Measurements from ENCODE around the gene SEMA6D.

SEMA6D gene

GRCh38 chr15:47746516-47746915, 29.2 kb downstream of the SEMA6D start:
- Mint-ChIP-seq H3K4me3 (no peak overlapping the region), H3K36me3 (ENCODE audit: low read depth) (no peaks in the 10 kb centered on the region), H3K9me3 (no peaks in the 10 kb centered on the region), H3K27ac (no peak overlapping the region), H3K4me1 (ENCODE audit: low read depth) (no peaks in the 10 kb centered on the region), H3K27me3 (no peaks in the 10 kb centered on the region)

GRCh38 chr15:47750030-47750739, 32.9 kb downstream of the SEMA6D start:
- Mint-ChIP-seq H3K9me3 (peaks cover 7% of the 10 kb centered on the region), H3K4me1 (ENCODE audit: low read depth) (no peaks in the 10 kb centered on the region), H3K27ac (no peak overlapping the region)

GRCh38 chr15:47750740-47751262, 33.5 kb downstream of the SEMA6D start:
- H3K9me3 Mint-ChIP-seq, result peaks cover 7% of the 10 kb centered on the region
- H3K27me3 Mint-ChIP-seq, result no peaks in the 10 kb centered on the region
- H3K4me3 Mint-ChIP-seq, result no peak overlapping the region
- H3K36me3 Mint-ChIP-seq (ENCODE audit: low read depth), result no peaks in the 10 kb centered on the region
- H3K27ac Mint-ChIP-seq, result no peak overlapping the region
- H3K4me1 Mint-ChIP-seq (ENCODE audit: low read depth), result no peaks in the 10 kb centered on the region

More at GRCh38 chr15:47750030-47750739, 32.9 kb downstream of the SEMA6D start:
- no peaks in the 10 kb centered on the region for H3K27me3 Mint-ChIP-seq
- H3K4me3 Mint-ChIP-seq, result no peak overlapping the region
- no peaks in the 10 kb centered on the region for H3K36me3 Mint-ChIP-seq (ENCODE audit: low read depth)

DNA sequence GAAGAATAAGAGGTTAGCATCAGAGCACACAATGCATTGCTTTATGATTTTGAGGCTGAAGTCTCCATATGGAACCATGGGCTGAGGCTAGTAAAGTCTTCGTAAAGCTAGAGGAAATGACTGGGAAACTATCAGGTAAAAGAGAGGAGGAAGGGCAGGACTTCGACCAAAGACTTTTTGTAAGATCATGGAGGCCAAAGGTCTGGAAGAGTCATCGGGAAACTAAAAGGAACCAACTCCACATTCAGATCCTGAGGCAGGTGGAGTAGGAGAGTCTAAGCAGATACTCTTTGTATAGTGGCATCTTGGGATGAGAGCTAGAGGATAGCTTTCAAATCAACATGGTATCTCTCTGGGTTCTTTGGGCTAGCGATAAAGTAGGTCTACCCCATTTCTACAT, 36.3 kb downstream of the SEMA6D start:
- Mint-ChIP-seq H3K36me3 (ENCODE audit: low read depth) (no peaks in the 10 kb centered on the region), H3K27ac (no peak overlapping the region), H3K4me3 (no peak overlapping the region), H3K27me3 (no peaks in the 10 kb centered on the region), H3K9me3 (peaks cover 7% of the 10 kb centered on the region), H3K4me1 (ENCODE audit: low read depth) (no peaks in the 10 kb centered on the region)

DNA sequence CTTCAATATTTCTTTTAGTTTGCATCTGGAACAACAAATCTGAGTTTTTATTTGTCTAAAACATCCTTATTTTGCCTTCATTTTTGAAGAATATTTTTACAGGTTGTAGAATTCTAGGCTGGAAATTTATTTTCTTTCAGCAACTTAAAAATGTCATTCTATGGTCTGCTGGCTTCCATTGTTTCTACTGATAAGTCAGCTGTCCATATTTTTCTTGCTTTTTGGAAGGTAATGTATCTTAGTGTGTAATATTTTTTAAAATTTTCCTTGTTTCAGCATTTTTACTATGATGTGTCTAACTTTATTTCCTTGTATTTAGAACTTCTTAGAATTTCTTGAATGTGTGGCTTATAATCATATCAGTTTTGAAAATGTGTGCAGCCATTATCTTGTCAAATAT, 37.0 kb downstream of the SEMA6D start:
- no peak overlapping the region for H3K27ac Mint-ChIP-seq
- H3K27me3 Mint-ChIP-seq, result no peaks in the 10 kb centered on the region
- H3K36me3 Mint-ChIP-seq (ENCODE audit: low read depth), result no peaks in the 10 kb centered on the region
- no peaks in the 10 kb centered on the region for H3K4me1 Mint-ChIP-seq (ENCODE audit: low read depth)
- H3K4me3 Mint-ChIP-seq, result no peak overlapping the region
- peaks cover 7% of the 10 kb centered on the region for H3K9me3 Mint-ChIP-seq

DNA sequence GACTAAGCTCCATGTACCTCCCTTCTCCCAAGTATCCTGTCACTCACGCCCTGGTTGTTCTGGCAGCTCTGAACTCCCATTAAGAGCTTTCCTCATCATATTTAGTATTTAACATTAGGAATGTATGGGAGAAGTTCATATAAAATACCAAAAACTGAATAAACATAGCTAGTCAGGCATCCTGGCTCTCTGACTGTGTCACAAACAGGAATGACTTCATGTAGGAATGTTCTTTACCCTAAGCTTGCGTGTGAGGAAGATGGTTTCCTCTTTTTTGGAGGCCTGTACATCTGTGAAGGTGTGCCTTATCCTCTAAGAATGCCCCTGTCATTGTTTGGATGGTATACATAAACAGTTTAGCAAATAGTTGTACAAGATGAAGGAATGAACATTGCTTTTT, 38.6 kb downstream of the SEMA6D start:
- Mint-ChIP-seq H3K27ac (no peak overlapping the region), H3K27me3 (no peaks in the 10 kb centered on the region), H3K9me3 (peaks cover 7% of the 10 kb centered on the region), H3K36me3 (ENCODE audit: low read depth) (no peaks in the 10 kb centered on the region), H3K4me3 (no peak overlapping the region), H3K4me1 (ENCODE audit: low read depth) (no peaks in the 10 kb centered on the region)

GRCh38 chr15:47756872-47757271, 39.6 kb downstream of the SEMA6D start:
- H3K9me3 Mint-ChIP-seq, result peaks cover 7% of the 10 kb centered on the region
- no peaks in the 10 kb centered on the region for H3K4me1 Mint-ChIP-seq (ENCODE audit: low read depth)
- H3K27ac Mint-ChIP-seq, result no peak overlapping the region
- H3K27me3 Mint-ChIP-seq, result no peaks in the 10 kb centered on the region
- H3K36me3 Mint-ChIP-seq (ENCODE audit: low read depth), result no peaks in the 10 kb centered on the region
- no peak overlapping the region for H3K4me3 Mint-ChIP-seq

DNA sequence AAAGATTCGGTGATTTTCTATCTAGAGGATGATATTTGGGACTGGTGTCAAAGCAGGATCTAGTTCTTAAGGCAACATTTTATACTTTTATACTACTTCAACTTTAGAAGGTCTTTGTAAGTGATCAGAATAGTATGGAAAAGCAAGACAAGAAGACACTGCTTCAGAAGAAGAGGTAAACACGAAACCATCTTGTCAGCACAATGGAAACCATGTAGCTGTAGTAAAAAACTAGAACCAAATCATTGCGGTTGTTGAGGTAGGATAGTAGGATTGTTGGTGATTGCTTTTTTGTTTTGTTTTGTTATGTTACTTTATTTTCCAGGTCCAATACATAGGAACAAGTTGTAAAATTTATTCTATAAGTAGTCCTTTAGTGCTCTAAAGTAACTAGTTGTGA, 40.0 kb downstream of the SEMA6D start:
- Mint-ChIP-seq H3K27ac (no peak overlapping the region), H3K4me1 (ENCODE audit: low read depth) (no peaks in the 10 kb centered on the region), H3K9me3 (peaks cover 7% of the 10 kb centered on the region), H3K27me3 (no peaks in the 10 kb centered on the region), H3K4me3 (no peak overlapping the region), H3K36me3 (ENCODE audit: low read depth) (no peaks in the 10 kb centered on the region)

DNA sequence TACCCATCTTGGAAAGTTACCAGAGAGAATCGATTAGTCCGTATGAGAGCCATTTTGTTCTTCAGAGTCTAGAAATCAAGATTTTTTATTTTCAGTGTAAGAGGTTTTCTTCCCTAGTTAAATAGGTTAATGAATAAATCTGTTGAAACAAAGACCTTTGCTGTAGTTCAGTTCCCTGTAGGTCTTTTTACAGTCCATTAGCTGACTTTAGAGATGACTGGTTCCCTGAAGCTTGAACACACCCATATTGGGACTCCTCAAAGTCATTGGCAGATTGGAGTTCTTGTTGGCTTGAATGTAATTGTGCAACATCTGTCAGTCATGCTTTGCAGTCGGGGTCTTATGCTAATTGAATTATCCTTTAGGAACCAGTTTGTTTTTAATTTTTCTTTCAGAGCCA, 45.3 kb downstream of the SEMA6D start:
- Mint-ChIP-seq H3K9me3 (no peaks in the 10 kb centered on the region), H3K27me3 (peaks cover 7% of the 10 kb centered on the region), H3K36me3 (ENCODE audit: low read depth) (no peaks in the 10 kb centered on the region), H3K4me3 (no peak overlapping the region), H3K4me1 (ENCODE audit: low read depth) (no peaks in the 10 kb centered on the region), H3K27ac (no peak overlapping the region)

GRCh38 chr15:47764666-47765065, 47.4 kb downstream of the SEMA6D start:
- Mint-ChIP-seq H3K27me3 (peaks cover 7% of the 10 kb centered on the region), H3K36me3 (ENCODE audit: low read depth) (no peaks in the 10 kb centered on the region), H3K27ac (no peak overlapping the region), H3K9me3 (no peaks in the 10 kb centered on the region), H3K4me1 (ENCODE audit: low read depth) (no peaks in the 10 kb centered on the region), H3K4me3 (no peak overlapping the region)

- Mint-ChIP-seq H3K9me3 (no peaks in the 10 kb centered on the region), H3K27me3 (peaks cover 7% of the 10 kb centered on the region), H3K4me1 (ENCODE audit: low read depth) (no peaks in the 10 kb centered on the region), H3K27ac (no peak overlapping the region), H3K4me3 (no peak overlapping the region), H3K36me3 (ENCODE audit: low read depth) (no peaks in the 10 kb centered on the region)
These were observed 49.1 kb downstream of the SEMA6D start for GRCh38 chr15:47766406-47766805.

- H3K9me3 Mint-ChIP-seq, result no peaks in the 10 kb centered on the region
- no peaks in the 10 kb centered on the region for H3K36me3 Mint-ChIP-seq (ENCODE audit: low read depth)
These were observed 49.7 kb downstream of the SEMA6D start for GRCh38 chr15:47767035-47767434.

DNA sequence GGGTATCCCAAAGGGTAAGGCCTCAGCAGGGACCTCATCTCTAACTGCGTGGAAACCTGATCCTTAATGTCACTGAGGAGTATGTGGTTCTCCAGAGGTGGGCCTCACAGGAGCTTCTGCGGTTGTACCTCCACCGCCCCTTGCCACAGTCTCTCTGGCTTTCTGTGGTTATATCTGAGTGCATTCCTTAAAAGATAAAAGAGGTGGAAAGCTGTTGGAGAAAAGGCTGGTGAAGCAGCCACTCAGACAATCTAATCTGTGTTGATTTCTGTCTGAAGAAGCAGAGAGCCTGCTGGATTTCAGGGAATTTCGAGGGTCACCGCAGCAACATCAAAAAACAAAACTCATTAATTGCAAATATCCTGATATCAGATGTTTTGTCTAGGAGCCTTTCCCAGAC, 51.4 kb downstream of the SEMA6D start:
- no peaks in the 10 kb centered on the region for H3K9me3 Mint-ChIP-seq
- peaks cover 7% of the 10 kb centered on the region for H3K27me3 Mint-ChIP-seq
- no peak overlapping the region for H3K27ac Mint-ChIP-seq
- no peak overlapping the region for H3K4me3 Mint-ChIP-seq
- H3K4me1 Mint-ChIP-seq (ENCODE audit: low read depth), result no peaks in the 10 kb centered on the region
- no peaks in the 10 kb centered on the region for H3K36me3 Mint-ChIP-seq (ENCODE audit: low read depth)

More at GRCh38 chr15:47767035-47767434, 49.7 kb downstream of the SEMA6D start:
- Mint-ChIP-seq H3K27ac (no peak overlapping the region), H3K27me3 (peaks cover 7% of the 10 kb centered on the region), H3K4me1 (ENCODE audit: low read depth) (no peaks in the 10 kb centered on the region), H3K4me3 (no peak overlapping the region)

DNA sequence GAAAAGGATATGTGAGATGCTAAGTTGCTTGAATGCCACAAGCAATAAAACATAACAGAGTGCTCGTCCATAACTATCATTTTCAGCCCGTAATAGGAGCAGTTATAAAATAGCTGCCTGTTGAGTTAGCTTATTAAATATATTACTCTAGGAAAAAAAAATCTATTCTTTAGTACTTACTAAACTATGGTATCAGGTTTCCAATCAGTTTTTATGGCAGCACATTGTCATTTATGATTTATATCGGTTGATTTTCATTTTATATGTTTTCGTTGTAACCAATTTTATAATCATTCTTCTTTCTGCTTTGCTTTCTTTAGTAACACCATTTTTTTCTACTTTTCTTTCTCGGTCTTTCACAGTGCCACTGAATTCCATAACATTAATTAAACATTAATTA, 51.9 kb downstream of the SEMA6D start:
- no peaks in the 10 kb centered on the region for H3K36me3 Mint-ChIP-seq (ENCODE audit: low read depth)
- peaks cover 7% of the 10 kb centered on the region for H3K27me3 Mint-ChIP-seq
- H3K9me3 Mint-ChIP-seq, result no peaks in the 10 kb centered on the region
- no peak overlapping the region for H3K4me3 Mint-ChIP-seq
- no peak overlapping the region for H3K27ac Mint-ChIP-seq
- no peaks in the 10 kb centered on the region for H3K4me1 Mint-ChIP-seq (ENCODE audit: low read depth)

GRCh38 chr15:47773143-47773542, 55.8 kb downstream of the SEMA6D start:
- H3K4me1 Mint-ChIP-seq (ENCODE audit: low read depth), result no peaks in the 10 kb centered on the region
- H3K4me3 Mint-ChIP-seq, result no peak overlapping the region
- no peaks in the 10 kb centered on the region for H3K9me3 Mint-ChIP-seq
- no peak overlapping the region for H3K27ac Mint-ChIP-seq
- no peaks in the 10 kb centered on the region for H3K36me3 Mint-ChIP-seq (ENCODE audit: low read depth)
- H3K27me3 Mint-ChIP-seq, result peaks cover 4% of the 10 kb centered on the region

DNA sequence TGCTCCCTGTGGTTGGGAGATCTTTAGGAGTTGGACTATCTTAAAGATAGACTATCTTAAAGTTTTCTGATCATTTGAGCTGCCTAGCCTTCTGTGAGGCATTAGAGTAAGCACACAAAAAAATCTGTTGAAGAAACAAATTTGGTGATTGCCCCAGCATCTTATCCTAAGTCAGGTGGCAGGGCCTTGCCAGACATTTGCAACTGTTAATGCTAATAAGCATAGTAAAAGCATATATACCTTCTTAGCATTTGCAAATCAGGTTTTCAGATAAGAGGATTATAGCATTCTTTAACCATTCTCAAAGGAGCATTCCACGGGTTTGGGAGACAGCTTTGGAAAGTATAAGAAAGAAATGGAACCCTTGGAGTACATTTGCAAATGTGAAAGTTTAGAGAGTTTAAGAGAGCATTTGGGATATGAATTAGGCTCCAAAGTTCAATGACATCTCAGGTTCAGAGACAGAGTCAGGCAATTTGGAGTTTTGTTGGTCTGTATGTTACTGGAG, 61.0 kb downstream of the SEMA6D start:
- no peaks in the 10 kb centered on the region for H3K9me3 Mint-ChIP-seq
- H3K36me3 Mint-ChIP-seq (ENCODE audit: low read depth), result no peaks in the 10 kb centered on the region
- no peaks in the 10 kb centered on the region for H3K4me1 Mint-ChIP-seq (ENCODE audit: low read depth)
- no peak overlapping the region for H3K27ac Mint-ChIP-seq
- peaks cover 7% of the 10 kb centered on the region for H3K27me3 Mint-ChIP-seq
- H3K4me3 Mint-ChIP-seq, result no peak overlapping the region

Measured in stimulated activated naive CD8-positive, alpha-beta T cell treated with anti-CD3 and anti-CD28 coated beads, Interleukin-15, Interleukin-2, amounts not matched to agents 100 ng/mL and 50 ng/mL, for 24 hours (primary cell).